ENCODE measurements around the gene SFSWAP.

DNA sequence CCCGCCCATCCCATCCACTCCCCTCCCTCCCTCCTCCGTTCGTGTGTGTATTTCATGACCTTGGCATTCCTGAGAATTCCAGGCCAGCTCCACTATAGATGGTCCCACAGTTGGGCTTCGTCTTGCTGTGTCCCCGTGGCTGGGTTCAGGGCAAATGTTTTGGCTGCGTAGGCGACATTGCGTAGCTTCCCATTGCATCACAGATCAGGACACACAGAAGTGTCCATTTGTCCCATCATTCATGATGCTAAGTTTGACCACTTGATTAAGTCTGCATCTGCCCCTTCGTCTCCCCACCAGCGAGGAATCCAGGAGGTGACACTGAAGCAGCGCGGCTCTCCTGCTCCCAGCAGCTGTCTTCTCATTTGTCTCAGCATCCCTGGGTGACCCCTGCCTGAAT, 78.7 kb downstream of the SFSWAP start:
- no peak for TF ChIP-seq EZH2 (IDR thresholded peaks at IDR 0.05; ENCODE audit: insufficient read depth, poor library complexity, severe bottlenecking)
- no peak for TF ChIP-seq EZH2phosphoT487 (IDR thresholded peaks at IDR 0.05; ENCODE audit: insufficient read depth, low read depth)

Data from GM23248 (cell line).